ENCODE results near the gene FDX1.
"Not testable (repeated sequence)": the region's sequence is repeated elsewhere in the genome, so short reads cannot be mapped to it uniquely, and the experiment has no call there.

FDX1 gene, protein sequence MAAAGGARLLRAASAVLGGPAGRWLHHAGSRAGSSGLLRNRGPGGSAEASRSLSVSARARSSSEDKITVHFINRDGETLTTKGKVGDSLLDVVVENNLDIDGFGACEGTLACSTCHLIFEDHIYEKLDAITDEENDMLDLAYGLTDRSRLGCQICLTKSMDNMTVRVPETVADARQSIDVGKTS

DNA sequence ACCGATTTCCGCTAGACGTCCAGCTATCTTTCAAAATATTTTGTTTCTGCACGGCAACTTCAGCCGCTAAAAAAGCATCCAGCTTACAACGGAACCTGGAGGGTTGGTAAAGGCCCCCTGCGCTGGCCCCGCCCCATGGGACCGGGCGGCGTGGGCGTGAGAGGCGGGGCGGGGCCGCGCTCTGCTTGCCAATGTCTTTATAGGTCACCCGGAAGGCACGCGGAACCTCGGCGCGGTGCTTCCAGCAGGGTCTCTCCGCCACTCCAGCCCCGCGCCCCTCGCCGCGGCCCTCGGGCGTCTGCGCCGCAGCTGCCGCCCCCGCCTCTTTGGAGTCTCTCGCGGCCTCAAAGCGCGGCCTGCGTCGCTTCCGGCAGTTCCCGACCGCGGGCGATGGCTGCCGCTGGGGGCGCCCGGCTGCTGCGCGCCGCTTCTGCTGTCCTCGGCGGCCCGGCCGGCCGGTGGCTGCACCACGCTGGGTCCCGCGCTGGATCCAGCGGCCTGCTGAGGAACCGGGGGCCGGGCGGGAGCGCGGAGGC is at the start of gene FDX1:
FDX1 (plus strand) TSS at position 218 of the 536 bp plus-strand sequence; CDS start at position 391, 173 bp downstream.
- peak; percentile 83 for DNase-seq

DNA sequence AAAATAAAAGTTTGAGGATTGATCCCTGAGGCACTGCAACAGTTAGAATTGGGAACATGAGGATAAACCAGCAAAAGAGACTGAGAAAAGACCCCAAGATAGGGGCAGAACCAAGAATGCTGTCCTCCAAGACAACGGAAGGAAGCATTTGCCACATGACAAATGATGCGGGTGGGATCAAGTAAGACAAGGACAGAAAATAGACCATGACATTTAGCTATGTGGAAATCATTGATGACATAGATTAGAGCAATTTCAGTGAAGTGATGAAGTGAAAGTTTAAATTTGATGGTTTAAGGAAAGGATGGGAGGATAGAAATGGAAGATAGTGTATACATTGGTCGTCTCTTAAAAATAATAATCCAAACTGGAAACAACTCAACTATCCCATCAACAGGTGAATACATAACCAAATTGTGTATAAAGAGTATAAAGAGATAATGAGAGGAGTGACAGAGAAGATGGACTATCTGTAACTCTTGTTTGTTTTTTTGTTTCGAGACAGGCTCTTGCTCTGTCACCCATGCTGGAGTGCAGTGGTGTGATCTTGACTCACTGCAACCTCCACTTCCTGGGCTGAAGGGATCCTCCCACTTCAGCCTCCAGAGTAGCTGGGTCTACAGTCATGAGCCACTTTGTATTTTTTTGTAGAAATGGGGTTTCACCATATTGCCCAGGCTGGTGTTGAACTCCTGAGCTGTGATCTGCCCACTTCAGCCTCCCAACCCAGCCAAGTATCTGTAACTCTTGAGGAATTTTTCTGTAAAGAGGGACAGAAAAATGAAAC is 48.7 kb upstream of the FDX1 start:
- no peak for DNase-seq

DNA sequence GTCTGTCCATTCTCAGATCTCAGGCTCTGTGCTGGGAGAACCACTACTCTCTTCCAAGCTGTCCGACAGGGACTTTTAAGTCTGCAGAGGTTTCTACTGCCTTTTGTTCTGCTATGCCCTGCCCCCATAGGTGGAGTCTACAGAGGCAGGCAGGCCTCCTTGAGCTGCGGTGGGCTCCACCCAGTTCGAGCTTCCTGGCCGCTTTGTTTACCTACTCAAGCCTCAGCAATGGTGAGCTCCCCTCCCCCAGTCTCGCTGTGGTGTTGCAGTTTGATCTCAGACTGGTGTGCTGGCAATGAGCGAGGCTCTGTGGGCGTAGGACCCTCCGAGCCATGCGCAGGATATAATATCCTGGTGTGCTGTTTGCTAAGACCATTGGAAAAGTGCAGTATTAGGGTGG is 41.5 kb upstream of the FDX1 start:
- not testable (repeated sequence) for DNase-seq

DNA sequence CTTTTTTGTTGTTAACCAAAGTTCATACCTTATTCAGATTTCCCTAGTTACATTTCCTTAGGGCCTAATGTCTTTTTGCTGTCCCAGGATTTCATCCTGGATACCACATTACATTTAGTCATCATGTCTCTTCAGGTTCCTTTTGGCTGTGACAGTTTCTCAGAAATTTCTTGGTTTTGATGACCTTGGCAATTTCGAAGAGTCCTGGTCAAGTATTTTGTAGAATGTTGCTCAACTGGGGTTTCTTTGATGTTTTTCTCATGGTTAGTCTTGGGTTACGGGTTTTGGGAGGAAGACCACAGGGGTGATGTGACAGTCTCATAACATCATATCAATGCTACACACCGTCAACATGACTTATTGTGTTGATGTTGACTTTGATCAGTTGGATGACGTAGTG is 39.8 kb upstream of the FDX1 start:
- no peak for DNase-seq

DNA sequence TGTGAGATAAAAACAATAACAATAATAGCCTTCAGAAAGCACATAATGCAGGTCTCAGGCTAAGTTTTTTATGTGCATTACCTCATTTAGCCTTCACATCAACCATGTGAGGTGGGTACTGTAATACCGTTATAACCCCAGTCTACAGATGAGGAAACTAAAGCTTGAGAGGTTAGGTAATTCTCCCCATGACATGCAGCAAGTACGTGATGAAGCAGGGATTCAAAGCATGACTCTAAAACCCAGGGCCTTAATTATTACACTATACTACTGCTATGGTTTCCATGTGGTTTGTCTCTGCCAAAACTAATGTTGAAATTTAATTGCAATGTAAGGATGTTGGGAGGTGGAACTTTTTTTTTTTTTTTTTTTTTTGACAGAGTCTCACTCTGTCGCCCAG is 37.7 kb upstream of the FDX1 start:
- no peak for DNase-seq

DNA sequence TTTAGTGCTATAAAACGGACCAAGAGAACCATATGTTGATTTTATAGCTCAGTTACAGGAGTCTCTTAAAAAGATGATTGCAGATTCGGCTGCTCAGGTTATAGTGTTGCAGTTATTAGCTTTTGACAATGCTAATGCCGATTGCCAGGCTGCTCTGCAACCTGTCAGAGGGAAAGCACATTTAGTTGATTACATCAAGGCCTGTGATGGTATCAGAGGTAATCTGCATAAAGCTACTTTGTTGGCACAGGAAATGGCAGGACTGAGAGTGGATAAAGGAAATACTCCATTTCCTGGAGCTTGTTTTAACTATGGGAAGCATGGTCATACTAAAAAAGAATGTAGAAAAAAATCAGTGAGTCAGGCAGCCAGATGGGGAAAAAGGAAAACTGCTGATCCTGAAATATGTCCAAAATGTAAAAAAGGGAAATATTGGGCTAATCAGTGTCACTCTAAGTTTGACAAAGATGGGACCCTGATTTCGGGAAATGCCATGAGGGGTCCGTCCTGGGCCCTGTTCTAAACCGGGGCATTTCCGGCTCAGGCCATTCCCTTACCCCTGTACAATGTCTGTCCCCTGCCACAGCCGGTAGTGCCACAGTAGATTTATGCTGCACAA is 32.0 kb upstream of the FDX1 start:
- DNase-seq: not testable (repeated sequence)

DNA sequence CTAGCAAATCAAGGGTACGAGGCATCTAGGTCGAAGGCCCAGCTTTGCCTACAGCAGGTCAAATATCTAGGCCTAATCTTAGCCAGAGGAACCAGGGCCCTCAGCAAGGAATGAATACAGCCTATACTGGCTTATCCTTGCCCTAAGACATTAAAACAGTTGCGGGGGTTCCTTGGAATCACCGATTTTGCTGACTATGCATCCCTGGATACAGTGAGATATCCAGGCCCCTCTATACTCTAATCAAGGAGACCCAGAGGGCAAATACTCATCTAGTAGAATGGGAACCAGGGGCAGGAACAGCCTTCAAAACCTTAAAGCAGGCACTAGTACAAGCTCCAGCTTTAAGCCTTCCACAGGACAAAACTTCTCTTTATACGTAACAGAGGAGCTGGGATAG is 26.2 kb upstream of the FDX1 start:
- DNase-seq: not testable (repeated sequence)

DNA sequence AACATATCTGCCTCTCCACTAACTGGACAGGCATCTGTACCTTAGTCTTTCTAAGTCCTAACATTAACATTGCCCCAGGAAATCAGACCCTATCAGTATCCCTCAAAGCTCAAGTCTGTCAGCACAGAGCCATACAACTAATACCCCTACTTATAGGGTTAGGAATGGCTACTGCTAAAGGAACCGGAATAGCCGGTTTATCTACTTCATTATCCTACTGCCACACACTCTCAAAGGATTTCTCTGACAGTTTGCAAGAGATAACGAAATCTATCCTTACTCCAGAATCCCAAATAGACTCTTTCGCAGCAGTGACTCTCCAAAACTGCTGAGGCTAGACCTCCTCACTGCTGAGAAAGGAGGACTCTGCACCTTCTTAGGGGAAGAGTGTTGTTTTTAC is 24.1 kb upstream of the FDX1 start:
- DNase-seq: peak; percentile 63

DNA sequence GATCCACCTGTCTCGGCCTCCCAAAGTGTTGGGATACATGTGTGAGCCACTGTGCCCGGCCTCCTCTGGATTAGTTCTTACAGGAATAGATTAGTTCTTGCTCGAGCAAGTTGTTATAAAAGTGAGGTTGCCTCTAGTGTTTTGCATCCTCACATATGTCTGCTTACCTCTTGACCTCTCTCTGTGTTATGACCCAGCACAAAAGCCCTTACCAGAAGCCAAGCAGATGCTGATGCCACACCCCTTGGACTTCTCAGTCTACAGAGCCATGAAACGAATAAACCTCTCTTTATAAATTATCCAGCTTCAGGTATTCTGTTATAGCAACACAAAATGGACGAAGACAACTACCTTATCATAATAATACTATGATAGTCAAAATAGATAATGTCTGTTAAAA is 22.4 kb upstream of the FDX1 start:
- no peak for DNase-seq

DNA sequence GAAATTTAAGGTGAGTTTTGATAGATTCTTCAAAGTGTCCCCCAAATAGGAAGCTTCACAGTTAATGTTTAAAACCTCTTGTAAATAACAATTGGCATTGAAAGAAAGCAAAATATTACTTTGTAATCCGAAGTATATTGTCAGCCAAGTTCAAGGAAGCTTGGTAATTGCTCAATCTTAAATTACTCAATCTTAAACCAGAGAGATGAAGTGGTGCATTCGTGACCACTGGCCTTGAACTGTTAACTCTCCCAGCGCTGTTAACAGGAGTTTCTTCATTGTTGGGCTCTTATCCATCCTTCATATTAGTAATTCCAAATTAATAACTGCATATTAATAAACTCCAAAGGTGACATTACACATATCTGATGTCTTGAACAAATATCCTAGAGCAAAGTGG is 20.6 kb upstream of the FDX1 start:
- DNase-seq: no peak

DNA sequence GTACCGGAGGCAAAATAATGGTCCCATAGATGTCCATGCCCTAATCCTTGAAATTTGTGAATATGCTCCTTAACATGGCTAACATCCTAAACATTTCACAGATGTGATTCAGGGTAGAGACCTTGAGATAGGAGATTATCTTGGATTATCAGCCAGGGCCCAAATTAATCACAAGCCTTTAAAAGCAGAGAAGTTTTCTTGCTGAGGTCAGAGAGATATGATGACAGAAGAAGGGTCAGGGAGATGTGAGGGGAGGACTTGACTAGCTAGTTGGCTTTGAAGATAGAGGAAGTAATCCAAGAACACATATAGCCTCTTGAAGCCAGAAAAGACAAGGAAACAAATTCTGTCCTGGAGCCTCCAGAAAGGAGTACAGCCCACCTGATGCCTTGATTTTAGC is 19.1 kb upstream of the FDX1 start:
- no peak for DNase-seq

DNA sequence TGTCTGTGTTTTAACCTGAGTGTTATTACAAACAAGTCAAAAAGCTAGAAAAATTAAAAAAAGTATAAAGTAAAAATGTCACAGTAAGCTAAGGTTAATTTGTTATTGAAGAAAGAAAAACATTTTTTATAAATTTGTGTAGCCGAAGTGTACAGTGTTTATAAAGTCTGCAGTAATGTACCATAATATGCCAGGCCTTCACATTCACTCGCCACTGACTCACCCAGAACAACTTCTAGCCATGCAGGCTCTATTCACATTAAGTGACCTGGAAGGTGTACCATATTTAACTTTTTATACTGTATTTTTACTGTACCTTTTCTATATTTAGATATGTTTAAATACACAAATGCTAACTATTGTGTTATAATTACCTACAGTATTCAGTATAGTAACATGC is 14.7 kb upstream of the FDX1 start:
- no peak for DNase-seq

DNA sequence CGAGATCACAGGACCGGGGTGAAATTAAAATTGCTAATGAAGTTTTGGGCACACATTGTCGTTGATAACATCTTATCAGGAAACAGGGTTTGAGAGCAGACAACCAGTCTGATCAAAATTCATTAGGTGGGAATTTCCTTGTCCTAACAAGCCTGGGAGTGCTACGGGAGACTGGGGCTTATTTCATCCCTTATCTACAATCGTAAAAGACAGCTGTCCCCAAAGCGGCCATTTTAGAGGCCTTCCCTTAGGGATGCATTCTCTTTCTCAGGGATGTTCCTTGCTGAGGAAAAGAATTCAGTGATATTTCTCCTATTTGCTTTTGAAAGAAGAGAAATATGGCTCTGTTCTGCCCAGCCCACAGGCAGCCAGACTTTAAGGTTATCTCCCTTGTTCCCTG is 8.1 kb upstream of the FDX1 start:
- not testable (repeated sequence) for DNase-seq

DNA sequence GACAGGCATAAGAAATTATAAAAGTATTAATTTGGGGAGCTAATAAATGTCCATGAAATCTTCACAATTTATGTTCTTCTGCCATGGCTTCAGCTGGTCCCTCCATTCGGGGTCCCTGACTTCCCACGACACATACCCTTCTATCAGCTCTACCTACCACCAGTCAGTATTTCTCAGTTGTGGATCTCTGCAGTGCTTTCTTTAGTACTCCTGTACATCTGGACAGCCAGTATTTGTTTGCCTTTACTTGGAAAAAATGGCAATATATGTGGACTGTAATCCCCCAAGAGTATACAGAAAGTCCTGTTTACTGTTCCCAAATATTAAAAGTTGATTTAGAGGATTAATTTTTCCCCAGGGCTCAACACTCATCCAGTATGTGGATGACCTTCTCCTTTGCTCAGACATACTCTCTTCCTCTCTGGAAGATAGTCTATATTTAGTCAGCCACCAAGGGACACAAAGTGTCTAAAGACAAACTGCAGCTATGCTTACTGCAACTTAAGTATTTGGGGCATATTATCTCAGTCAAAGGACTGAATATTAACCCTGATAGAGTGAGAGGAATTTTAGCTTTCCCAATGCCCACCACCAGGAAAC is 7.3 kb upstream of the FDX1 start:
- DNase-seq: no peak

DNA sequence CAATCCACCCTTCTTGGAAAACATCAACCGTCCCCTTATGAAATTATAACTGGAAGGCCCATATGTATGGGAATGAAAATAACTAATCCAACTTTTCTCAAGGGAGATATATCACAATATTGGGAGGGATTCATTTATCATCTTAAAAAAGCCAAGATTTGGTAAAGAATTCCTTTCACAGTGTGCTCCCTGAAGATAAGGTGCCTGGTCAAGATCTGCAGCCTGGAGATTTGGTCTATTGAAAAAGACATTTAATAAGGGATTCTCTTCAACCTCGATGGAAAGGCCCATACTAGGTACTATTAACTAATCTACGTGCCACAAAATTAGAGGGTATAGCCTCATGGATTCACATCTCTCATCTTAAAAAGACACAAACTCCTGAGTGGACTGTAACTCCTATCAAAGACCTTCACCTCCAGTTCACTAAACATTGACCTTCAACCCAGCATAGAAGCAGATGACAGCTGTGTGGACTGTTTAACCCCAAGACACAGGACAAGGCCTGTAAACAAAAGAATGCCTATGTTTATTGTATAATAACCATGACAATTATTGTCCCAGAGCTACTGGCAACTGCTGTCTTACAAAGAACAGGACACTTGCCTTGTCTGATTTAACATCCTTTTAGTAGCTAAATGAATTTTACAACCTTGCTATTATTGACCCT is 4.8 kb upstream of the FDX1 start:
- no peak for DNase-seq

DNA sequence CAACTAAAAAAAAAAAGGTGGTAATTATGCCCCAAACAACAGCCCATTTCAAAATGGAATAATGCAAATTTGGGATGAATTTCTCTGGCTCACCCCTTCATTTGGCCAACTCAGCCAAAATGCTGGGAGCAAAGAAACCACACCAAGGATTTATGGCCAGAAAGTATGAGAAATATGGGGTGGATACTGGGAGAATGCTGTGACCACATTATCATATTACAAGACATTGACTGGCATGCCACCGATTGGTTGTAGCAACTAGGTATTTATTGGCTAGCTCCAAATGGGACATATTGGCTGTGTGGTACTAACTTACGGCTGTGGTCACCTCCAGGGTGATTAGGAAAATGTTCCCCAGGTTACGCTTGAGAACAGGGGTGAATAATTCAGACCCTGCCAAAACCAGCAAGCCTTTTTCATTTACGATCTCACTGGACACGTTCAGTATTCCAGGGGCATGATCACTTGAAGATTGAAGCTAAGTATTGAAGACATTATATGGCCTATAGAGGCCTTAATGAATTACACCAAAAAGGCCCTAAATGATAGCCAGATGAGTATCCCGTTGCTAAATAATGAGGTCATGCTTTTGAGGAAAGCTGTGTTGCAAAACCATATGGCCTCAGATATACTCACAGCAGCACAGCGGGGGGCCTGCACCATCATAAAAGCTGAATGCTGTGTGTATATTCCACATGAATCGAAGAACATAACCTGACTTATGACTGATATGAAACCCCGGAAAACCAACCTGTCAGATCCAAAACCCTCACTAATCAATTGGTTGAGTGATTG is 3.8 kb upstream of the FDX1 start:
- no peak for DNase-seq

DNA sequence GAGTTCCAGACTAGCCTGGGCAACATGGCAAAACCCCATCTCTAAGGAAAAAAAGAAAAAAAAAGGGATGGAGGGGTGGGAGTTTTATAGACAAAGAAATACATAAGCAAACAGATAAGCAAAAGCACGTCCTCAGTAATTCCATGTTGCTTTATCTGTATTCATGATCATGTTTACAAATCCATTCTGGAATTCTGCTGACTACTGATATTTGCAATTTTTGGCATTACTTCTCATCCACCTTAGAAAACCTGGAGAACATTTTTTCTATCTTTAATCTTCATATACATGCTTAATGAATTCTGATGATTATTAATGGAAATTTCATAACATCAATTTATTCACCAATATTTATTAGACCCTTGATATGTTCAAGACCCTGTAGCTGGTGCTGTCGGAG is 1.7 kb upstream of the FDX1 start:
- DNase-seq: no peak

DNA sequence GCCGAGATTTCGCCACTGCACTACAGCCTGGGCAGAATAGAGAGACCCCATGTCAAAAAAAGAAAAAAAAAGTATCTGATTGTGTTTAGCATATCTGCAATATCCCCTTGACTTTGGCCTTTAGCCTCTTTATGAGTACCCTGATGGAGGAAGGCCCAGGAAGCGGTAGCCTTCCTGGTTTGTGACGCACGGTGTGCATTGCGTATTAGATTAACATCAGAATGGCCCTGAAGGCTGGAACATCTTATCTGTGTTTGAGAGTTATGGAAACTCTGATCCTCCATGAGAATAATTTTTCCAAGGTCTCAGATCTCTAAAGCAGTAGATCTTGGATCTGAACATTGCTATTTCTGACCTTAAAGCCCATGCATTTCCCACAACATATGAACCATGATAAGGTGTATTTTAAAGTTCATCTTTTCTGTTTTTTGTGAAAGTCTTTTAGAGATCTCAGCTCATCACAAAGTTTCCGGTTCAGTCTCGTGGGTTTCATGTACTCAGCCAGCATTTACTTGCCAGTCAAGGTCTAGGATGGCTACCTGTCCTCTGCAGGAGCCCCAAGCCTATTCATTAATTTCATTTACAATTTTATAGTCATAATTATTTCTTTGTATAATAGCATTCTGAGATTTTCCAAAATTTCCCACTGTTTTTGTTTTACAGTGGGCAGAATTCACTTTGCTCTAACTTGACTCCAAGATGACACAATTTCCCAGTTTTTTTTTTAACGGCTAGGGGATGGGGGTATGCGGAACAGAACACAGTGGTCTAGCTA is 605 bp upstream of the FDX1 start:
- no peak for DNase-seq

DNA sequence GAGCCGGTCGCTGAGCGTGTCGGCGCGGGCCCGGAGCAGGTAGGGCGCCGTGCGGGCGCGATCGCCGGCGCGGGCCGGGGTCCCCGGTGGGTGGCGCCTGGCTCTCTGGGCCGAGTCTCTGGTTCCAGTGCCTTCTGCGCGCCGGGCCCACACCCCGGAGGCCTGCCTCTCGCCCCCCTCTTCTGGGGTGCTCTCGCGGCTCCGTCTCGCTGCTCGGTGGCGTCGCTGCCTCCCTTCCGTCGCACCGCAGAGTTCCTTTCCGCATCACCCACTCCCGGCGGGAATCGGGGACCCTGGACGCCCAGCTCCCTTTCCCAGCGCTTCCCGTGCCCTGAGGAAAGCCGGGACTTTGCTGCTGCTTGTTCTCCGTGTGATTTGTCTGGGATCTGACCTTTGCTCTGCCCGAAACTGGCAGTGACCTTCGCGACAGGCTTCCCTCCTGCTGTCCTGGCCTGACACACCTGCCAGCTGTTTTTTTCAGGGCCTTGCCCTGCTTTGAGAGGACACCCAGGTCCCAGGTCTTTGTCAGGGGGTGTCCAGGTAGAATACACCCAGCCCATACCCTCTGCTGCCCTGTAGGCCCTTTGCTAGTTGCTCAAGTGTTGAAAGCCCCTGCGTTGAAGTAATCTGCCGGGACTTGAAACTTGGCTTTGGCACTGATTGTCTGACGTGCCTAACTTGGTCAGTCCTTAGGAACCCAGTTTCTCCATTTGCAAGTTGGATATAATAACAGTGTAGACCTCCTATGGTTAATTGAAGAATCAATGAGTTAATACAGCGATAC is 711 bp downstream of the FDX1 start:
- no peak for DNase-seq

DNA sequence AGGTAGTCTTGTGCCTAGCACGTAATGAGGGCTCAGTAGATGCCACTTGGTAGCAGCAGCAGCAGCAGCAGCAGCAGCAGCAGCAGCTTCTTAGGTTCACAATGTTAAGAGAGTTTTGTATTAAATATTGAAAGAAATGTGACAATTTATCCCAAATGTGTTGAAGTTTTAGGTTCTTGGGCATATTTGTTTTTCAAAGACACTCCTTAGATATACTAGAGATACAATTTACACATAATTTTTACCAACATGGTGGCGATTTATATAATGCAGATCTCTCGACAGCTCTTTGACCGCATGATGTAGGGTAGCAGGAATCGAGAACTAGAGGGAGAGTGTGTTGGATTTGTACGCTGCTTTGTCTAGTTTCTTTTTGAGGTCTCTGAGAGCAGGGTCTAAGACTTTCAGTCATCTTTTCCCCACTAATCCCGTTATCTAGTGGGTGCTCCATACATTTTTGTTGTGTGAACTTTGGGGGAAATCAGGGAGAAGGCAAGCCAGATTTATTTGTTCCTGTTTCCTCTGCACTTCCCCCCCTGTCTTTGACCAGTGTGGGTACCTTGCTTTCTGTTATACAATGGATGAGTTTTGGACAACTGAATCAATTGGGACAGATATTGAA is 1.4 kb downstream of the FDX1 start:
- peak; percentile 30 for DNase-seq
